K562 (cell line): ENCODE results near the gene RPTOR.

Experiments used
- FOS ChIP-seq: IDR thresholded peaks from 3 replicates; pipeline ENCODE4 v1.6.1; 2011; ENCODE audit not compliant: insufficient read length; ENCODE audit errors: extremely low read depth
- JUN ChIP-seq, 2 experiments: sonication (generic) in 1 of 2; formaldehyde crosslinking in 1 of 2; IDR thresholded peaks; 2 replicates each; pipeline versions ENCODE4 v1.6.1 to v1.8.0; 2012 to 2022; ENCODE audit warnings: borderline replicate concordance in 2 of 2, mild to moderate bottlenecking in 2 of 2, improper control_type of control experiment in 1 of 2, low read depth in 1 of 2, low read length in 1 of 2, missing genetic modification reagents in 1 of 2
- PYGO2 ChIP-seq: fragments of 450-650 bp; IDR thresholded peaks from 2 replicates; pipeline ENCODE4 v1.6.1; 2016; ENCODE audit warnings: mild to moderate bottlenecking, missing genetic modification characterization, moderate library complexity, missing compliant biosample characterization
- ZNF133 ChIP-seq: fragments of 250-450 bp; sonication (Bioruptor Pico); IDR thresholded peaks from 2 replicates; pipeline ENCODE4 v1.4.0; 2020; ENCODE audit warnings: mild to moderate bottlenecking

DNA sequence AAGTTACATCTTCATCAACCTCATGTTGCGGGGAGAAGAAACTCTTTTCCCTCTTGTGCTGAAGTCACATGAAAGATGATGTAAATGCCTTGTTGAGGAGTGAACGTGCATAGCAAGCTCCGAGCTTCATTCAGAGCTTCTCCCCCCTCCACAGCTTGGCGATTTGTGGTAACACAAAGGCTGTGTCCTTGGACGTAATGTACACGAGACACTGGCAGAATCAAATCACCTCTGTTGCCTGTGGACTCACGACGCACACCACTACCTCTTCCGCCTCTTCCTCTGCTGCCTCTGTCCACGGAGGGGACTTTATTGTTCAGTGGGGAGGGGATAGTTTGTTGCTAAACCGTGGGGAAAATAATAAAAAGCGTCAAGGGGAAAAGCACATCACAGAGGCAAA lies 392.1 kb downstream of the RPTOR start:
- TF ChIP-seq ZNF133 (no peak), PYGO2 (no peak), FOS (no peak), JUN (IDR thresholded peaks at IDR 0.05; ENCODE audit: borderline replicate concordance, low read depth, low read length) (no peak), JUN (CRISPR knock-in tag; IDR thresholded peaks at IDR 0.05; ENCODE audit: borderline replicate concordance) (no peak)
